Measurements from ENCODE around the gene DLST. TPM values are rescaled to one million over a fixed set of nuclear protein-coding genes. Genes with fewer than 3 reads are reported as not detected.

Gene DLST
- total and polyA plus RNA-seq, 5 donors from 2014 or later, result 8.1 to 122 (median 11.6) TPM

DNA sequence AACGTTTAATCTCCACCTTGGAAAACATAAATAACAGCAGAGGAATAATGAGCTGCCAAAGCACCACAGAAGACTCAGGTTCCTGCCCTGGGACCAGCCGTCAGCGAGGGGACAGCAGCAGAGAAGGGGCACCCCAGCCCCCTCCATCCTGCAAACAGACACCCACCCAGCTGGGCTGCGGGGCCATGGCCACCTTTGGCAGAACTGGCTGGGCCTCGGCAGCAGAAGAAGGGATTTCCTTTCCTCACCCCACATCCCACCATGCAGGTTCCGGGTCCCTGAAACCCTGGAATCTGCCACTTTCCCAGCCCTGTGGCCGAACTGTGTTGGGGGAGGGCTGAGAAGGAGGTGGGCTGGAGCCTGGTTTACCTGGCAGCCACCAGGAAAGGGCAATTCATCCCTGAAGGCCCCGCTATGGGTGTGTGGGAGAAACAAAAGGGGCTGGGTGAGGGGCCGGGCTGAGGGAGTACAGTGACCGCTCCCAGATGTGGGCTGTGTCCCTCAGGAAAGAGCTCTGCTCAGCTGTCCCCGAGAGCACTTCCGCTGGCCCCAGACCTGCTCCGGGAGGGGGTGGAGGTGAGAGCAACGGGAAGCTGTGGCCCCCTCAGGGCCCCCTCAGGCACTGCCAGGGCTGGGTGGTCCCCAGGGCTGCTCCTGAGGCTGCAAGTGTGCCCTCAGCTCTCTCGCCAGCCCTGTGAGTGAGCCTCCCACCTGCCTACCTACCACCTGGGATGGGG is 69.9 kb downstream of the DLST start:
- Histone ChIP-seq H3K36me3 (ENCODE audit: control insufficient read depth, insufficient read depth, low read length) (no peaks in the 10 kb centered on the region), H3K9me3 (ENCODE audit: control insufficient read depth in 2 of 2, low read length in 2 of 2) (no peaks in the 10 kb centered on the region), H3K4me3 (ENCODE audit: low read depth, low read length) (no peak overlapping the region), H3K27ac (ENCODE audit: insufficient read depth, low read length, poor library complexity, severe bottlenecking) (no peak overlapping the region), H3K27me3 (ENCODE audit: control insufficient read depth, insufficient read depth, low read length) (no peaks in the 10 kb centered on the region), H3K4me1 (ENCODE audit: control insufficient read depth, insufficient read depth, low read length, poor library complexity, severe bottlenecking) (peaks cover 11% of the 10 kb centered on the region)
- ATAC-seq (ENCODE audit: low read depth in 2 of 2) (no peak), DNase-seq (no peak)
- Mint-ChIP-seq H3K27me3 (peaks cover 25% of the 10 kb centered on the region), H3K36me3 (no peaks in the 10 kb centered on the region), H3K4me1 (peaks cover 0 to under 1% (median under 1%) of the 10 kb centered on the region in 4 donors), H3K9me3 (no peaks in the 10 kb centered on the region), H3K27ac (peak overlapping the region in 1 of 3 donors; percentile 66), H3K4me3 (no peak overlapping the region)

- no peak for DNase-seq
- H3K4me1 ChIP-seq (ENCODE audit: control insufficient read depth, insufficient read depth, low read length, poor library complexity, severe bottlenecking), result peaks cover 11% of the 10 kb centered on the region
- no peak overlapping the region for H3K4me3 ChIP-seq (ENCODE audit: low read depth, low read length)
- Mint-ChIP-seq H3K36me3 (no peaks in the 10 kb centered on the region), H3K4me3 (no peak overlapping the region), H3K27me3 (peaks cover 29% of the 10 kb centered on the region), H3K27ac (no peak overlapping the region), H3K9me3 (no peaks in the 10 kb centered on the region), H3K4me1 (no peaks in the 10 kb centered on the region)
- no peaks in the 10 kb centered on the region for H3K9me3 ChIP-seq (ENCODE audit: control insufficient read depth in 2 of 2, low read length in 2 of 2)
- no peaks in the 10 kb centered on the region for H3K27me3 ChIP-seq (ENCODE audit: control insufficient read depth, insufficient read depth, low read length)
- no peak for ATAC-seq (ENCODE audit: low read depth in 2 of 2)
- H3K36me3 ChIP-seq (ENCODE audit: control insufficient read depth, insufficient read depth, low read length), result no peaks in the 10 kb centered on the region
- no peak overlapping the region for H3K27ac ChIP-seq (ENCODE audit: insufficient read depth, low read length, poor library complexity, severe bottlenecking)
These were observed 70.5 kb downstream of the DLST start for GRCh38 chr14:74952180-74952665.

DNA sequence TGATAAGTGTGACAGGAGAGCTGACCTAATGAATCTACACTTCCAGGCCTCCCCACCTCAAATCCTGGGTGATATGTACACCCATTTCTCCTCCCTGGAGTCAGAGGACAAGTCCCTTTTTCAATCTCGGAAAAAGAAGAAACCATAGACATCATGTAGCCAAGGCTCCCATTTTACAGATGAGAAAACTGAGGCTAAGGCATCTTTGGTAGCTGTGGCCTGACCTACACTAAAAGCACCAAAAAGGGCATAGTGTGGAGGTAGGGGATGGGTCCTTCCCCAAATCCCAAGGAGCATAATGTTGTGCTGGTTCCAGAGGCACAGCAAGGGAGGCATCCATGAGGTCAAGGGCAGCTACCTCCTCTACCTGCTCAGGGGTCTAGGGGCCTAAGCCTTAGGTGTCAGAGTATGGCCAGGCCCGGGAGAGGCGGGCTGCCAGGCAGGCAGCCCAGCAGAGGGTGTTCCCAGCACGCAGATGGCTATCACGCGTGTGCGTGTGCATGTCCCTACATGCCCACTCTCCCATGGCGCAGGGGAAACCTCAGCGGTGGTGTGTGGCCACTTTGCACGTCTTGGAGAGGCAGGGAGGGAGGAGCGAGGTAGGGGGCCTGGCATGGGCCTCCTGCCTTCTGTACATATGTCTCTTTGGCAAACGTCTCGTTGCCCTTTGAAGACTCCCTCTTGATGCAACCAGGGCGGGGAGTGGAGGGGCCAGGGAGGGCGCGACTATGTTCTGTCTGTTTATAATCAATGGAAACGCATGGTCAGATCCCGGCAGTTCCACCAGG is 71.2 kb downstream of the DLST start:
- Mint-ChIP-seq H3K27me3 (peaks cover 33% of the 10 kb centered on the region), H3K27ac (no peak overlapping the region), H3K9me3 (no peaks in the 10 kb centered on the region), H3K4me1 (no peaks in the 10 kb centered on the region), H3K36me3 (no peaks in the 10 kb centered on the region), H3K4me3 (no peak overlapping the region)
- Histone ChIP-seq H3K27ac (ENCODE audit: insufficient read depth, low read length, poor library complexity, severe bottlenecking) (no peak overlapping the region), H3K27me3 (ENCODE audit: control insufficient read depth, insufficient read depth, low read length) (no peaks in the 10 kb centered on the region), H3K36me3 (ENCODE audit: control insufficient read depth, insufficient read depth, low read length) (no peaks in the 10 kb centered on the region), H3K4me3 (ENCODE audit: low read depth, low read length) (no peak overlapping the region), H3K4me1 (ENCODE audit: control insufficient read depth, insufficient read depth, low read length, poor library complexity, severe bottlenecking) (peaks cover 11% of the 10 kb centered on the region), H3K9me3 (ENCODE audit: control insufficient read depth in 2 of 2, low read length in 2 of 2) (no peaks in the 10 kb centered on the region)
- no peak for ATAC-seq (ENCODE audit: low read depth in 2 of 2)
- no peak for DNase-seq

Other genes starting within 250 kb of the DLST start
- 47.0 TPM for gene AREL1, start 168.8 kb upstream of the DLST start, total RNA-seq
- 10 to 100 TPM; 18.3 to 25.7 (median 20.8) TPM for gene AREL1, start 168.8 kb upstream of the DLST start, polyA plus RNA-seq
- 35.5 TPM for gene FCF1, start 168.8 kb upstream of the DLST start, total RNA-seq
- 10 to 100 TPM; 20.9 to 29.6 (median 27.9) TPM for gene FCF1, start 168.8 kb upstream of the DLST start, polyA plus RNA-seq
- gene YLPM1, start 118.6 kb upstream of the DLST start, total RNA-seq, result 93.2 TPM
- gene YLPM1, start 118.6 kb upstream of the DLST start, polyA plus RNA-seq, result 10 to 100 TPM; 10.5 to 12.6 (median 11.5) TPM
- not detected for gene PROX2, start 5.8 kb upstream of the DLST start, total RNA-seq
- gene PROX2, start 5.8 kb upstream of the DLST start, polyA plus RNA-seq, result under 1 TPM in 1 of 4 donors, not detected in 3; 0.21 TPM
- 4.5 TPM for gene RPS6KL1, start 41.3 kb downstream of the DLST start, total RNA-seq
- 1 to 10 TPM in 2 of 4 donors, under 1 TPM in 2; 0.27 to 3.4 (median 1.4) TPM for gene RPS6KL1, start 41.3 kb downstream of the DLST start, polyA plus RNA-seq
- not detected for gene PGF, start 73.7 kb downstream of the DLST start, total RNA-seq
- under 1 TPM in 1 of 4 donors, not detected in 3; 0.44 TPM for gene PGF, start 73.7 kb downstream of the DLST start, polyA plus RNA-seq
- gene EIF2B2, start 121.0 kb downstream of the DLST start, total RNA-seq, result 24.2 TPM
- gene EIF2B2, start 121.0 kb downstream of the DLST start, polyA plus RNA-seq, result 10 to 100 TPM; 39.9 to 61.6 (median 49.8) TPM
- gene MLH3, start 169.6 kb downstream of the DLST start, total RNA-seq, result 18.9 TPM
- 10 to 100 TPM in 2 of 4 donors, 1 to 10 TPM in 2; 7.2 to 14.8 (median 10.9) TPM for gene MLH3, start 169.6 kb downstream of the DLST start, polyA plus RNA-seq
- 21.9 TPM for gene ACYP1, start 182.1 kb downstream of the DLST start, total RNA-seq
- gene ACYP1, start 182.1 kb downstream of the DLST start, polyA plus RNA-seq, result 10 to 100 TPM; 17.0 to 27.5 (median 20.0) TPM
- 0.99 TPM for gene ZC2HC1C, start 187.7 kb downstream of the DLST start, total RNA-seq
- under 1 TPM in 3 of 4 donors, not detected in 1; 0.49 to 0.95 (median 0.81) TPM for gene ZC2HC1C, start 187.7 kb downstream of the DLST start, polyA plus RNA-seq
- 58.4 TPM for gene NEK9, start 245.1 kb downstream of the DLST start, total RNA-seq
- gene NEK9, start 245.1 kb downstream of the DLST start, polyA plus RNA-seq, result 10 to 100 TPM; 10.8 to 14.4 (median 12.6) TPM

All from CD4-positive, CD25-positive, alpha-beta regulatory T cell (primary cell).